Measurements from ENCODE around the gene BCL2.

- TF ChIP-seq CTCF (IDR thresholded peaks at IDR 0.05): no peak
- no peak for TF ChIP-seq EZH2 (IDR thresholded peaks at IDR 0.05)
These were observed 198.9 kb downstream of the BCL2 start for GRCh38 chr18:63120620-63121019.
